A549 (cell line): ENCODE measurements around the gene SRGAP1.

Source experiments
- POLR2A ChIP-seq: IDR thresholded peaks from 2 replicates; pipeline ENCODE4 v1.6.1; 2012; ENCODE audit warnings: mild to moderate bottlenecking, low read length
- RAD21 ChIP-seq, 2 experiments: fragments of >200 bp in 1 of 2; sonication (Bioruptor Twin) in 1 of 2; formaldehyde crosslinking in 1 of 2; IDR thresholded peaks in 1 of 2; conservative IDR thresholded peaks in 1 of 2; 2 replicates in 1 of 2; 3 replicates in 1 of 2; pipeline ENCODE4 v1.6.1; 2012 to 2018; ENCODE audit warnings: inconsistent platforms in 1 of 2
- ZFP36 ChIP-seq: fragments of 450-650 bp; IDR thresholded peaks from 2 replicates; pipeline ENCODE4 v1.6.1; 2014; ENCODE audit warnings: borderline replicate concordance; ENCODE audit not compliant: partially characterized antibody
- TF ChIP-seq, protein P1 (sequence below): fragments of >200 bp; sonication (Bioruptor Twin); formaldehyde crosslinking; IDR thresholded peaks from 3 replicates; pipeline ENCODE4 v1.5.1; 2016
- TF ChIP-seq, protein P2 (sequence below): IDR thresholded peaks from 2 replicates; pipeline ENCODE4 v1.6.1; 2012

- TF ChIP-seq, protein P1, sequence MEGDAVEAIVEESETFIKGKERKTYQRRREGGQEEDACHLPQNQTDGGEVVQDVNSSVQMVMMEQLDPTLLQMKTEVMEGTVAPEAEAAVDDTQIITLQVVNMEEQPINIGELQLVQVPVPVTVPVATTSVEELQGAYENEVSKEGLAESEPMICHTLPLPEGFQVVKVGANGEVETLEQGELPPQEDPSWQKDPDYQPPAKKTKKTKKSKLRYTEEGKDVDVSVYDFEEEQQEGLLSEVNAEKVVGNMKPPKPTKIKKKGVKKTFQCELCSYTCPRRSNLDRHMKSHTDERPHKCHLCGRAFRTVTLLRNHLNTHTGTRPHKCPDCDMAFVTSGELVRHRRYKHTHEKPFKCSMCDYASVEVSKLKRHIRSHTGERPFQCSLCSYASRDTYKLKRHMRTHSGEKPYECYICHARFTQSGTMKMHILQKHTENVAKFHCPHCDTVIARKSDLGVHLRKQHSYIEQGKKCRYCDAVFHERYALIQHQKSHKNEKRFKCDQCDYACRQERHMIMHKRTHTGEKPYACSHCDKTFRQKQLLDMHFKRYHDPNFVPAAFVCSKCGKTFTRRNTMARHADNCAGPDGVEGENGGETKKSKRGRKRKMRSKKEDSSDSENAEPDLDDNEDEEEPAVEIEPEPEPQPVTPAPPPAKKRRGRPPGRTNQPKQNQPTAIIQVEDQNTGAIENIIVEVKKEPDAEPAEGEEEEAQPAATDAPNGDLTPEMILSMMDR, result no peak
- TF ChIP-seq POLR2A, result no peak
- TF ChIP-seq, protein P2, sequence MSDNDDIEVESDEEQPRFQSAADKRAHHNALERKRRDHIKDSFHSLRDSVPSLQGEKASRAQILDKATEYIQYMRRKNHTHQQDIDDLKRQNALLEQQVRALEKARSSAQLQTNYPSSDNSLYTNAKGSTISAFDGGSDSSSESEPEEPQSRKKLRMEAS, result no peak
- no peak for TF ChIP-seq ZFP36
- no peak for TF ChIP-seq RAD21 (conservative IDR thresholded peaks at IDR 0.05 in 1 of 2, IDR thresholded peaks at IDR 0.05 in 1 of 2)
Observed at GRCh38 chr12:63961543-63961942, 117.0 kb downstream of the SRGAP1 start.
